HG03521 (cell line): ENCODE data around the gene UBFD1.
A peak's percentile ranks its signal among the peaks of the same experiment; 100 is the strongest.
"Not testable (repeated sequence)": the region's sequence is repeated elsewhere in the genome, so short reads cannot be mapped to it uniquely, and the experiment has no call there.

Experiments
- ATAC-seq: cut with Tn5 transposase; IDR thresholded peaks from one replicate; pipeline ENCODE4 v1.9.1; 2021; ENCODE audit warnings: mild to moderate bottlenecking, moderate library complexity; ENCODE audit not compliant: unreplicated experiment

UBFD1 gene

GRCh38 chr16:23564575-23565363 lies 7.2 kb downstream of the UBFD1 start:
- no peak for ATAC-seq

- no peak for ATAC-seq
Observed at GRCh38 chr16:23566724-23567123, 9.2 kb downstream of the UBFD1 start.

- ATAC-seq = no peak
Observed at GRCh38 chr16:23567602-23568001, 10.1 kb downstream of the UBFD1 start.

- ATAC-seq = no peak
Observed at GRCh38 chr16:23570992-23571632, 13.6 kb downstream of the UBFD1 start.

- ATAC-seq = no peak
Observed at GRCh38 chr16:23571895-23572294, 14.4 kb downstream of the UBFD1 start.

GRCh38 chr16:23572394-23572793 lies 14.9 kb downstream of the UBFD1 start:
- ATAC-seq = no peak

- ATAC-seq = no peak
Observed at GRCh38 chr16:23573817-23574216, 16.3 kb downstream of the UBFD1 start.

- no peak for ATAC-seq
Observed at GRCh38 chr16:23575834-23576233, 18.3 kb downstream of the UBFD1 start.

GRCh38 chr16:23577493-23577892 lies 20.0 kb downstream of the UBFD1 start:
- ATAC-seq = no peak

- ATAC-seq = no peak
Observed at GRCh38 chr16:23578101-23578830, 20.7 kb downstream of the UBFD1 start.

- ATAC-seq = no peak
Observed at GRCh38 chr16:23579371-23579770, 21.8 kb downstream of the UBFD1 start.

- ATAC-seq = no peak
Observed at GRCh38 chr16:23580391-23580790, 22.9 kb downstream of the UBFD1 start.

GRCh38 chr16:23581764-23582163 lies 24.2 kb downstream of the UBFD1 start:
- ATAC-seq = no peak

- not testable (repeated sequence) for ATAC-seq
Observed at GRCh38 chr16:23583271-23583670, 25.7 kb downstream of the UBFD1 start.

GRCh38 chr16:23584186-23585076 lies 26.9 kb downstream of the UBFD1 start:
- ATAC-seq = no peak

- ATAC-seq = no peak
Observed at GRCh38 chr16:23587726-23588125, 30.2 kb downstream of the UBFD1 start.

GRCh38 chr16:23590181-23590580 lies 32.7 kb downstream of the UBFD1 start:
- no peak for ATAC-seq

- ATAC-seq = no peak
Observed at GRCh38 chr16:23594186-23594585, 36.7 kb downstream of the UBFD1 start.

GRCh38 chr16:23595246-23595950 lies 37.9 kb downstream of the UBFD1 start:
- ATAC-seq = peak; percentile 10
